IPS DF 4.7 (cell line): ENCODE results near the gene MAP2K3.
"Not testable (repeated sequence)": the region's sequence is repeated elsewhere in the genome, so short reads cannot be mapped to it uniquely, and the experiment has no call there.

Experiments used
- DNase-seq: peaks from one replicate; pipeline ENCODE4 v3.0.0-alpha.2; 2013; ENCODE audit warnings: low spot score; ENCODE audit errors: extremely low read depth

MAP2K3 gene

DNA sequence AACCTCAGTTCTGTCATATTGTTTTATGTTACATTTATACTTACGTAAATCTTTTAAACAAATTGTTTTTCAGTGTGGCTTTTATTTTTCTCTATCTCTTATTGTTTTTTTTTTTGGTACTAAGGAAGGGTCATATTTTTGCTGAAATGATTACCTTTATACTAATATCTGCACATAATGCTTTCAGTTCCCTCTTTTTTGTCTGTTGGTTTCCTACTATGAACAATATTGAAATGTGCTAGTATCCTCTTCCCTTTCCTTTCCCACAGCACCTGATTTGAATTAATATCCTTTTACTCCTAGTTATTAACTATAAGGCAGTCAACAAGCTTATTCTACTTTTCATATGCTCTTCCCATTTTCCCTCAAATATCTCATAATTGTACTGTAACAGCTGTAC, 43.4 kb downstream of the MAP2K3 start:
- not testable (repeated sequence) for DNase-seq

DNA sequence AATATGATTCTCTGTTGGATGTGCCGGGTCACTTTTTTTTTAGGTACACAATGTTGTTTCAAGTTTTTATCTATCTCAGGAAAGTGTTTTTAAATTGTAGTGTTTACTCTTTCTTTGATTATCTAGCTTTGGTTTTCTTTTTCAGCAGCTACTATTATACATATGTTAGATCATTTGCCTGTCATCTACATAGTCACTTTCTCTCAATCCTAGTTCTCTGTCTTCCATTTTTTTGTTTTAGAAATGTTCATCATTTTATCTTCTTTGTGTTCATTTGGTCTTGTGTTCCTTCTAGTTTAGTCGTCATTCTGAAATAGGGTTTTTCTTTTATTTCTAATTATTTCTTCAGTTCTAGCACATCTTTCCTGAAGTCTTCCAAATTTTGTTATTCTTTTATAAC, 44.3 kb downstream of the MAP2K3 start:
- not testable (repeated sequence) for DNase-seq

DNA sequence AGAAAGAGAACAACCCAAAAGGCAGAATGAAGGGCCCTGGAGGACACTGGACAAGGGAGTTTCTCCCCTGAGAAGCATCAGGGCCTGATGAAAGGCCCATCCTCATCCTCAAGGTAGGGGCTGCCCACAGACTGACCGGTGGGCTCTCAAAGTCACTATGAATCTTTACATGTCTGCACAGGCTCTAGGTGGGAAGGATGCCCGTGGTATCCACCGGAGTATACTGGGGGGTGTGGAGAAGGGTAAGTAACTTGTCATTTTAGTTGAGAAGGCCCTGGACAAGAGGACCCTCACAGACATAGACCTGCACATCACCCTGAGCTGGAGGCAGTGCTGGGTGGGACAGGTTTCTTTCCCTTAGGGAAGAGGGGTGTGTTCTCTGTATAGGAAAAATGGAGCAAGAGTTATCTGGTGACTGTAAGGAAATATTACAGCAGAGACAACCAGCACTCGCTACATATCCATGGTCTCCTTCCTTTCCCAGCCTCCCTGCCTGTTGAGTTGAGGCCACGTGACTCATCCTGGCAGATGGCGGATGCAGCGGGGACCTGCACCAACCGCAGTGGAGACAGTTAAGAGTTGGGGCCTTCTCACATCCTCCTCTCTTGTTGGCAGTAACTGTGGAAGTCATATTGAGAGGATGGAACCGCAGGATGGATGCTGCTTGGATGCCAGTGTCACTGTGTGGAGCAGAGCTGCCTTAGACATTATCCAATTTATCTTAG, 46.1 kb downstream of the MAP2K3 start:
- no peak for DNase-seq

DNA sequence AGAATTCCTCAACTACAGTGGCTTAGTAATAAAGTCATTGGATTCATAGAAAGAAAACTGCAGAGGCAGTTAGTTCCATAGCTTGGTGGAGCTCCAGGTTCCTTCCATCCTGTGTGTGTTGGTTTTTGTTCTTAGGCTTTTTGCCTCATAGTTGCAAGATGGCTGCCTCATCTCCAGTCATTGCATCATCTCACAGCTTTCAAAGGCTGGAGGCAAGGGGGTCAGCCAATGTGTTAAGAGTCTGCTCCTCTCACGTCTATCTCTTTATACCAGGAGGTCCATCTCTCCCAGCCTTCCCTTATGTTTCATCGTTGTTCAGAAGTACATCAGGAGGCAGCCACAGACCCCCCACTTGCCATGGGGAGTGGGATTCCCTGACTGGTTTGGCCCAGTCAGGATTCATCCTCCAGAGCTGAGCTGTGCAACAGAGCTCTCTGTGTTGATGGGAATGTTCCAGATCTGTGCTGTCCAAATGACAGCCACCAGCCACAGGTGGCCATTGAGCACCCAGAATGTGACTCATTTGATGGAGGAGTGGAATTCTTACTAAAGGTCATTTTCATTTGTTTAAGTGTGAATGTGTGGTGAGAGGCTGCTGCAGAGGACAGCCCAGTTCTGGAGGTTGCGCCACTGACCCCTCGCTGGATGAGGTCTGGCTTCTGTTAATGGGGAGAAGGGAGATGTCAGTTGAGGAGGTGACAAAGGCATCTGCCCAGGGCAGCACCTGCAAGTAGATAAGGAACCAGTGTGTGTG, 52.2 kb downstream of the MAP2K3 start:
- not testable (repeated sequence) for DNase-seq

DNA sequence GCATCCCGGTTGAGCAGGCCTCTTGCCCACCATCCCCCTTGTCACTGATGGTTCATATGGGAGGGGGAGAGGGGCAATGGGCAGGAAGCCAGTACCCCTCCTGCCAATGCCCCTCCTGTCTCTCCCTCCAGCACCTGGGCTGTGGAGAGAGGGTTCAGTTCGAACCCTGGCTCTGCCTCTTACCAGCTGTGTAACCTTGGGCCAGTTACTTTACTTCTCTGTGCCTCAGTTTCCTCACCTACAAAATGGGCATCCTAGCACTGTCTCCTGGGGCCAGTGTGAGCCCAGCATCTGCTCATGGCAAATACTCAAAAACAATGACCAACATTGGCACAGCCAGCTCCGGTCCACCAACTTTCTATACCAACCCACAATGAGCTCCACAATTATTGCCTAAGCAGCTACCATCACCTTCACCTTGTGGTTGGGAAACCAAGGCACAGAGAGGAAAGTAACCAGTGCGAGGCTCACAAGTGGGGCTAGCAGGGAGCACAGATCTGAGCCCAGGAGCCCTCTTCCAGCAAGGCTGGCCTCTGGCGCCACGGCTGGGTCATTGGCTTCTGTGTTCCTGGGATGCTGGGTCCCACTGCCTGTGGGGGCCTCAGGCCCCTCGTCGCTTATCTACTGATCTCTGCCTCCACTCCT, 53.6 kb downstream of the MAP2K3 start:
- not testable (repeated sequence) for DNase-seq

DNA sequence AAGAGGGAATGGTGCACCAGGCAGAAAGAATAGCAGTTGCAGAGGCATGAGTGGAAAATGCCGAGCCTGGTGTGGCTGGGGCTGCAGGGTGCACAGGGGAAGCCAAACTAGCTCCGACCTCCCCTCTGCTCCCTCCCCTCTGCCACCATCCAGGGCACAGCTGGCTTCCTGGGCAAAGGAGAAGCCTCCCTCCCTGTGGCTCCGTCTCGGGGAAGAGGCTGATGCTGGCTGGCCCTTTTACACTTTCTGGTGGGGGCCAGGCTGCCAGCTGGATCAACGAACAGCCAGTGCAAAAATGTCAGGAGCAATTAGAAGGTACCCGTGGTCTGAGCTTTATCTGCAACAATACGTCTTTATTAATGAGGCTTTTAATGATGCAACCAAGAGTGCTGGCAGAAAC, 54.5 kb downstream of the MAP2K3 start:
- no peak for DNase-seq

DNA sequence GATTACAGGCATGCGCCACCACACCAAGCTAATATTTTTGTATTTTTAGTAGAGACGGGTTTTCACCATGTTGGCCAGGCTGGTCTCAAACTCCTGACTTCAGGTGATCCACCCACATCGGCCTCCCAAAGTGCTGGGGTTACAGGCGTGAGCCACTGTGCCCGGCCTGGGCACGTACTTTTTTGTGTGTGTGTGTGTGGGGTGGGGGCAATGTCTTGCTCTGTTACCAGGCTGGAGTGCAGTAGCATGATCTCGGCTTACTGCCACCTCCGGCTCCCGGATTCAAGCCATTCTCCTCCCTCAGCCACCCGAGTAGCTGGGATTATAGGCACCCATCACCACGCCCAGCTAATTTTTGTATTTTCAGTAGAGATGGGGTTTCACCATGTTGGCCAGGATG, 55.1 kb downstream of the MAP2K3 start:
- not testable (repeated sequence) for DNase-seq

DNA sequence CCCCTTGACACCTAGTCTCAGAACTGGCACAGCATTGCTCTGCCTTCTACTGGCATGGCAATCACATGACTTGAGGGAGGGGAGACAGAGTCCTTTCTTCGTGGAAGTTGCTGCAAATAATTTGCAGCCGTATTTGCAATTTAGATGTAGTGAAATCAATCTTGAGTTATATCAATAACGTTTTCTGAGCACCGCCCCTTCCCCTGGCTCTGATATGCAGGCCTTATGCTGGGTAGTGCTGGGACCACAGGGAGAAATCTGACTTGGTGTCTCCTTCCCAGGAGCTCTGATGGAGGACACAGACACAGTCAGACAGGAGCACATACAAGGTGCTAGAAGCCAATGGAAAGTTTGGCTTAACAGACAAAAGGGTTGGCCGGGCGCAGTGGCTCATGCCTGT, 55.9 kb downstream of the MAP2K3 start:
- DNase-seq, result not testable (repeated sequence)

DNA sequence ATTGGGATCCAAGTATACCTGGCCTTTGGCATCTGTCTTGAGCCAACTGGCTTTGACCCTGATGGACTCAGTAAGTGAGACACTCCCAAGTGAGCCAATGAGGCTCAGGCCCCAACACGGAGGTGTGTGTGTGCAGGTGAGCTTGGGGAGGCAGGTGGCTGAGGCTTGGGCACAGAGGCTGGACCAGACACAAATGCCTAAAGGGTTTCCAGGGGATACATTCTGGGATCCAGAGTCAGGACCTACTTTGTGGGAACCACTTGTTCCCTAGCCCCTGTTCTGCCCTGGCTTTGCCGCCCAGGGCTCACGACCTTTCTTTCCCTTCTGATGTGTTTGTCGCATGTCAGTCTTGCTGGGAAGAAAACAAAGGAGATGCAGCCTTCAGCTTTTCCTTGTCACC, 56.8 kb downstream of the MAP2K3 start:
- DNase-seq, result not testable (repeated sequence)

DNA sequence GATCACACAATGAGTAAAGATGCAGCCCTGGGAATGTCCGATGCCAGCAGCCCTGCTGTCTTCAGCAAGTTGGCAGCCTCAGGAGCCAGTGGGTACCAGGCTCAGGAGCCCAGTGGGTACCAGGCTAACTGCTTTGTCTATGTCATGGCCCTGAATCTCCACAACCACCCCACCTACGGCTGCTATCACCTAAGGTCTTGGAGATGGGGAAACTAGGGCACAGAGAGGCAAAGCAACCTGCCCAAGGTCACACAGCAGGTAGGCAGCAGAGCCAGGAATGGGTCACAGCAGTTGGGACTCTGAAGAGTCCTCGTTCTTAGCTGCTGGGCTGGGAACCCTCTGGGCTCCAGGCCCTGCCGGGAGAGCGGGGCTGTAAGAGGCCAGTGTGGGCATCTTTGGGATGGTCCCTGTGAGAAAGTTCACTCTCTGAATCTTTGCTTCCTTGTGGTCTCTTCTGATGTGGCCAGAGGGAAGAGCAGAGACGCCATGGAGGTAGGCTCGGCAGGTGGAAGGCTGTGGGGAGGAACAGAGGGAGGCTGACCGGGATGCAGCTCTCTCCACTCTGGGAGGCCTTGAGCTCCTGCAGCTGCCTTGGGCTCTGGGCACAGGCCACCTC, 57.5 kb downstream of the MAP2K3 start:
- DNase-seq, result not testable (repeated sequence)

DNA sequence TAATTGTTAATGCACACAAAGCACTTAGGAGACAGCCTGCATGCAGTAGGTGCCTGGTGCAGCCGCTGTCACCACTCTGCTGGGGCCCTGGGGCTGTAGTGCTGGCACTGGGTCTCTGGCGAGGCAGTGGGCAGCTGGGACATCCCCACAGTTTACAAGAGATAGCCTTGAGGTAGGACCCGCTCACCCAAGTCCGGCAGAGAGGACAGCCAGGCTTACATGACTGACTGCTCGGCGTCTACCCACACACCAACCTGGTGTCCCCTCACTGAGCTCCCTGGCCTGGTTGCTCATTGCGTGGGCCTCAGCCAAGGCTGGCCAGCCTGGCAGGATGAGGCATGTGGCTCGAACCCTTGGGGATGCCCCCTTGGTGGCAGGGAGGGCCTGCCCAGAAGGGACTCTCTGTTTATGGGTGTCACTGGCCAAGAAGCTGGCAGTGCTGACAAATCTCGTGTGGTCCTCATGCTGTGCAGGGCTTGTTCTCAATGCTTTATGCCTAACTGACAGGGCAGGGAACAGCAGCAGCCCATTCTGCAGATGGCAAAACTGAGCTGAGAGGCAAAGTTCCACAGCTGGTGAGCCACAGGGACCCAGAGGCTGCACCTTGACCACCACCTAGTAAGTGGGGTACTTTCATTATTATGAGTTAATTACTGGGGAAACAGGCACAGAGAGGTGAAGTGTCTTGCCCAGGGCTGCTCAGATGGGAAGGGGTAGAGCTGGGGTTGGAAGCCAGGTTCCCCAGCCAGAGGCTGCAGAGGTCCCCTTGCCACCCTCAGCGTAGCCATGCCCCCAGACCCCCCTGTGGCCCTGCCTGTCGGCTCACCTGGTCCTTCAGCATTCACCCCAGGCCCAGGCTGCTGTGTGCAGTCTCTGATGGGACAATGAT, 58.8 kb downstream of the MAP2K3 start:
- DNase-seq, result not testable (repeated sequence)

DNA sequence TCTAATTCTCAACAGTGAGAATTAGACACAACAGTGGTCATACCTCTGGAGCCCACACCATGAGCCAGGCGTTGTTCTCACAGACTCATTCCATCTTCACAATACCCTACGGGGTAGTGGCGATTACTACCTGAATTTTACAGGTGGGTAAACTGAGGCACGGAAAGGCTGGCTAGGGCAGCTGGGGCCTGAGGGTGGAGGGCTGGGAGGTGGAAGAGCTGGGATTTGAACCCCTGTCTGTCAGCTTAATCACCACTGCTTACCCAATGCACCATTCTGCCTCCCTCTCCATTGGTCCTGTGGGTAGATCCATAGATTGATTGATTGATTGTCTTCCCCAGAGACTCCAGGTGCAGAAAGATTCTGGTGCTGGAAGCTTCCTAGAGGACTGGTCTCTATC, 60.3 kb downstream of the MAP2K3 start:
- not testable (repeated sequence) for DNase-seq

DNA sequence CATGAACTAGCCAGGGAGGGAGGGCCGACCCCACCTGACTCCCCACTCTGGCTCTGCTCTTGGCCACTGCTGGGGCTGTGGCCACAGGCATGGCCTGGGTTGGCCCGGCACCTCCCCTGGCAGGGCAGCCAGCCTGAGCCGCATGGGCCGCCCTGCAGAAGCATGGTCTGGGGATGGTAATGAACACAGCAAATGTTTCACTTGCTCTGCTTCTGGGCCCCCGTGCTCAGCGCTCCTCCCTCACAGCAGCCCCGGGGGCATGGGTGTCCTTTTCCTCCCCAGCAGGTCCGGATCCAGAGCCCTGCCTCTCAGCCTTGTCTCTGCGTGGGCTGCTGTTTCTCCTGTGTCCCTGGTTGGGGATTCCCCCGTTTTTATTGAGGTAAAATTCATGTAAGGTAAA, 60.7 kb downstream of the MAP2K3 start:
- DNase-seq, result no peak

DNA sequence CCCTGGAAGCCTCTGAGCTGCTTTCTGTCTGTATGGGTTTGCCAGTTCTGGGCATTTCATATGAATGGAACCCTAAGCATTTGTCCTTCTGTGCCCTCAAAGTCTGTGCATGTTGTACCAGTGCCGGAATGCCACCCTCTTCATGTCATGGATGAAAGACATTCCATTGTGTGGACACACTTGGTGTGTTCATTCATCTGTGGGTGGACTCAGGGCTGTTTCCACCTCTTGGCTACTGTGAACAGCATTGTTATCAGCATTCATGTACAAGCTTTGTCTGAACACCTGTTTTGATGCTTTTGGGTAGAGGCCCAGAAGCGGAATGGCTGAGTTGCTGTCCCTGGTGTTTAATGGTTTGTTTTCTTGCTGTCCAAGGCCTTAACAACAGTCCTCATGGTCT, 61.6 kb downstream of the MAP2K3 start:
- not testable (repeated sequence) for DNase-seq

DNA sequence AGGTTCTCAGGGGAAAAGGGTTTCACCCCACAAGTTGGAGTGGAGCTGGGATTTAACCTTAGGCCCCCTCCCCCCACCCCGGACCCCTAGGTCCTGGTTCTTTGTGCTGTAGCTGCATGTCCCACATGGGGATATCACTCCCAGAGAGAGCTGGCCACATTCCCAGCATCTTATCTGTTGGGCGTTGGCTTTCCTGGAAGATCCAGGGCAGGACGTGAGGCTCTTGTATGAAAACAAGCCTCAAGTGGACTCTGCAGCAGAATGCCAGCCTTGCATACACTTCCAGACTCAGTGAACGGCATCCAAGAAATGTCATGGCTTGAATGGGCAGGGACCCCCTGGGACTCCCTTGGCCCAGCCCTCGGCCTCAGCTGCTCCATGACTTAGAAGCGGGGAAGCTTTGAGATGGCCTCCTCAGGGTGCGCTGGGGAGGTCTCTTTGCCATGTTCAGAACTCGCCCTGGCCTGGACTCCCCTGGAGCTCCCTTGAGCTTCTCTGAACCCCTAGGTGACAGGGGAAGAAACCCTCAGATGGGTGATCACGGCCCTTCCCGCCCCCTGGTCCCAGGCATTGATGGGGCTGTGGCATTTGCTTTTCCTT, 62.2 kb downstream of the MAP2K3 start:
- DNase-seq, result not testable (repeated sequence)

DNA sequence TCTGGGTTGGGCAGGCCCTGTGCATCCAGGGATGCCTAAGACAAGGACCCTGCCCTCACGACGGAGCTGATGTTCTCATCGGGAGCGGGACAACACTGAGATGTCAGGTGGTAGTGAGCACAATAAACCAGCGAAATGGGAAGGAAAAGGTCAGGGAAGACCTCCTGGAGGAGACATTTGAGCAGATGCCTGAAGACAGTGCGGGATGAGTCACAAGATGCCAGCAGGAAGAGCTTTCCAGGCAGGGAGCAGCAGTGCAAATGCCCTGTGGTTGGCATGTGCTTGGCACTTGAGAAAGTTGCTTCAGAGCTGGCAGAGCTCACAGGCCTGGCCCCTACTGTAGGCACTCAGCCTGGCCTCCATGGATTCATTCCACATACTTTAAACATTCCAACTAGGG, 63.1 kb downstream of the MAP2K3 start:
- DNase-seq, result not testable (repeated sequence)

DNA sequence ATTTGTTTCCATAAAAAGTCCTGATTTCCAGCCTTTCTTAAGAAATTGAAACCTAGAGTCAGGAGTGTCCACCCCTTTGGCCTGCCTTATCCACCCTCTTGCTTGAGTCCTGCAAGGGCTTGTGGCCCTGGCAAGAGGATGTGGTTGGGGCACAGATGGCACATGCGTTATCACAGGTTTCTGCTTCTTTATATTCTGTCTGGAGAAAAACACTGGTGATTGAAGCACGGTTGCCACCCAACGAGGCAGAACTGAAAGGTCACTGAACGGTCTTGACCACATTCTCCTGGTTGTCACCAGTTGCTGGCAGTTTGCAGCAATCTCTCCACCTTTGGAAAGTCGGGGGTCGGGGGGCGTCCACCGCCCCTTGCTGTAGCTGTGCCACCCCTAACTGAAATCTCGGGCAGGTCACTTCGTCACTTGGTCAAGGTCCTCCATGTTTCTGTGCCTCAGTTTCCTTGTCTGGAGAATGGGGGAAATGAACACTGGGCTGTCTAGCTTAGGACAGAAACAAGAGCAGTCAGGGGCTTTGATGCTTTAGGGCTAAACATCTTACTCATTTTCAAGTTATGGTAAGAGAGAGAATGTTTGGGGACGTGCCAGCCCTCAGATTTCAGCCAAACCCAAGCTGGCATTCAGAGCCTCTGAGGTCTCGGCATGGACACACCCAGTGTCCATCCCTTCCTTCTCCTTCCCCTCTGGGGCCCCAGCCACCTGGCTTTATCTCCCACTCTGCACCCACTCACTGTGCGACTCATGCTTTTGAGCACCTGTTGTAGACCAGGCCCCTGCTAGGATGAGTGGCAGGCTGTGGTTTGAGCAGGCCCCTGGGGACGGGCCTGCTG, 63.8 kb downstream of the MAP2K3 start:
- not testable (repeated sequence) for DNase-seq

DNA sequence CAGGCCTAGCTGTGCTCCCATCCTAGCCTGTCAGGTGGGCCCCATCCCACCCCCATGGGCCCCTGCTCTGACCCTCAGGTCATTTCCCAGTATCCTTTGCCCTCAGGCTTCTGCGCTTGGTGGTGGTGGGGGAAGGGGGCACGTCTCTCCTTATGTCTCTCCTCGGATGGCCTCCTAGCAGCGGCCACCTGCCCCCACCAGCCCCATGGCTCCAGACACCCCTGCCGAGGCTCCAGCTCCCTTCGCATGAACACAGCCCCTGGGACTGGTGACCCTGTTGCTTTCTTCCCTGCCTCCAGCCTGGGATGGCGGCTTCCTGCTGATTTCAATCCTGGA, 64.4 kb downstream of the MAP2K3 start:
- not testable (repeated sequence) for DNase-seq

DNA sequence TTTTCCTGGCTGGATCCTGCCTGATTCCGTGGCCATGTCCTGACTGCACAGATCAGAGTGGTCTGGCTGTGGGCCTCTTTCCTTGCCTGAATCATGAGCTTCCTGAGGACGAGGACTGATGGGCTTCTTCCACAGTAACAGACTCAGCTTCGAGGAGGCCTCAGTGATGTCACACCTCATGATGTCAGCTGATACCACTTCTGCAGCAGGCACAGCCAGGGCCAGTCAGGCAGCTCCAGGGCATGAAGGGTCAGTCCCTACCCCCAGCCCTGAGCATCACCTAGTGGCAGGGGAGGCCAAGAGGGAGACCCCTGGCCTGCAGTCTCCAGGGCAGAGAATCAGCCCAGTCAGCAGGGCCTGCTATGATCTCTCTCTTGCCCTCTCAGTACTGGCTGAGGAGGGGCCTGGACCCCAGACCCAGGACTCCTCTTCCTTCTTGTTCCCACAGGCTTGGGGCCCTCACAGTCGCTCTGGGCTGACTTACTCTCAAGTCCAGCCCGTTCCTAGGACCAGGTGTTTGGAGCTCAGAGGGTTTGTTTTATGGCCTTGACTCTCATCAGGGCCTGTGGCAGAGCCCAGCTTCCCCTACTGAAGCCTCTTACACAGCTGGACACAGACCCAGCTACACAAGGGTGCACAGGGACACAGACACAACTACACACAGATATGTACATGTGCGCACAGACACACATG, 65.0 kb downstream of the MAP2K3 start:
- not testable (repeated sequence) for DNase-seq
